ENCODE results near the gene CRY2. TPM values are rescaled to one million over a fixed set of nuclear protein-coding genes. Genes with fewer than 3 reads are reported as not detected.

Gene CRY2
- total and polyA plus RNA-seq, 2 of the 8 experiments (the other 6 are each of a cell fraction or from before 2014, with no cell fraction given), result 8.0 to 9.4 TPM

- Histone ChIP-seq H3K23me2 (ENCODE audit: low read depth, low read length) (no peaks in the 10 kb centered on the region), H2BK20ac (ENCODE audit: low read length) (no peak overlapping the region), H2BK120ac (replicated peaks; ENCODE audit: low read depth, low read length) (no peak overlapping the region), H3K23ac (ENCODE audit: insufficient read length) (no peak overlapping the region), H4K5ac (ENCODE audit: insufficient read length, low read depth, low read length) (no peak overlapping the region), H3K9me3 (ENCODE audit: insufficient read depth in 2 of 2, low read depth in 1 of 2, low read length in 1 of 2) (no peaks in the 10 kb centered on the region), H3K4me1 (replicated peaks in 1 of 4; ENCODE audit: control insufficient read depth in 3 of 4, insufficient read depth in 4 of 4, low read length in 3 of 4) (no peaks in the 10 kb centered on the region), H3K18ac (ENCODE audit: extremely low read depth, low read length) (no peak overlapping the region), H2BK5ac (ENCODE audit: low read depth, low read length) (no peak overlapping the region), H2AK5ac (ENCODE audit: low read depth, low read length) (no peak overlapping the region), H3K27me3 (replicated peaks in 1 of 4; ENCODE audit: control insufficient read depth in 3 of 4, extremely low read depth in 1 of 4, insufficient read depth in 3 of 4, low read length in 3 of 4) (no peaks in the 10 kb centered on the region), H3K79me2 (ENCODE audit: control insufficient read depth in 1 of 2, insufficient read depth in 2 of 2, low read length in 2 of 2) (no peaks in the 10 kb centered on the region), H4K8ac (ENCODE audit: extremely low read depth, insufficient read depth, low read length) (no peak overlapping the region), H2BK12ac (ENCODE audit: low read depth, low read length) (no peak overlapping the region), H3K9ac (replicated peaks in 1 of 4; ENCODE audit: extremely low read depth in 1 of 4, low read depth in 3 of 4, low read length in 3 of 4) (no peak overlapping the region), H4K20me1 (replicated peaks in 1 of 2; ENCODE audit: control insufficient read depth in 1 of 2, insufficient read depth in 2 of 2, low read length in 2 of 2) (no peaks in the 10 kb centered on the region), H3K14ac (ENCODE audit: insufficient read length) (no peak overlapping the region), H3K56ac (replicated peaks; ENCODE audit: insufficient read length, low read depth, low read length) (no peak overlapping the region), H3K4me2 (ENCODE audit: insufficient read depth in 1 of 2, low read depth in 2 of 2, low read length in 2 of 2) (no peak overlapping the region), H2BK15ac (ENCODE audit: low read length) (no peak overlapping the region), H4K91ac (replicated peaks; ENCODE audit: insufficient read length, low read length) (no peak overlapping the region), H3K4me3 (ENCODE audit: extremely low read depth in 1 of 4, insufficient read depth in 2 of 4, low read depth in 3 of 4, low read length in 4 of 4) (no peak overlapping the region), H3K36me3 (ENCODE audit: control insufficient read depth in 2 of 4, insufficient read depth in 4 of 4, low read length in 3 of 4) (no peaks in the 10 kb centered on the region), H3K79me1 (ENCODE audit: low read depth, low read length) (no peaks in the 10 kb centered on the region), H2AFZ (ENCODE audit: low read length) (no peak overlapping the region), H3K4ac (replicated peaks; ENCODE audit: insufficient read length, low read depth, low read length) (no peak overlapping the region), H3K27ac (ENCODE audit: low read depth, low read length) (no peak overlapping the region)
- ChIA-PET CTCF (ENCODE audit: partially characterized antibody) (interaction anchor here (1.4 to 8.5 kb wide), 3 partner anchors 13 to 43 kb away, joined by 3 to 50 read pairs (median 12); no protein-coding TSS in a partner anchor), POLR2A (ENCODE audit: partially characterized antibody) (no interaction called here)
- FAIRE-seq (no peak), DNase-seq (ENCODE audit: low read depth in 1 of 2, low spot score in 2 of 2) (no peak)
- WGBS, 2 experiments (ENCODE audit: extremely low coverage in 1 of 2, insufficient coverage in 1 of 2, insufficient read length in 1 of 2, insufficient replicate concordance in 2 of 2, low coverage in 1 of 2, low lambda C conversion rate in 2 of 2, missing lambda C conversion rate in 1 of 2), result 93% methylated on average over 2 of the region's 2 CpGs; no CpG with 5 or more reads in 1 of the 2 experiments
Measured at GRCh38 chr11:45830596-45830995, 16.7 kb upstream of the CRY2 start.

All from H1 (cell line).